Uterus (tissue), 2 donors: Measurements from ENCODE around the gene DNAJC17.

Experiments
- CTCF ChIP-seq, 4 experiments: fragments of 200-600 bp in 2 of 4; fragments of 450-650 bp in 2 of 4; sonication (generic) in 2 of 4; IDR thresholded peaks; one replicate each; pipeline ENCODE4 v1.5.1; 2016 to 2019; ENCODE audit warnings: antibody characterized with exemption in 4 of 4, mild to moderate bottlenecking in 2 of 4, moderate library complexity in 1 of 4
- POLR2A ChIP-seq, 2 donors: fragments of 450-650 bp; IDR thresholded peaks; one replicate each; pipeline ENCODE4 v1.6.1; 2016; ENCODE audit warnings: antibody characterized with exemption in 2 of 2, mild to moderate bottlenecking in 1 of 2, moderate library complexity in 1 of 2

- TF ChIP-seq CTCF (IDR thresholded peaks at IDR 0.05) = no peak
- TF ChIP-seq POLR2A (IDR thresholded peaks at IDR 0.05) = no peak
These were observed 28.7 kb upstream of the DNAJC17 start for GRCh38 chr15:40836020-40836419.
